ENCODE measurements around the gene LAMB3.

DNA sequence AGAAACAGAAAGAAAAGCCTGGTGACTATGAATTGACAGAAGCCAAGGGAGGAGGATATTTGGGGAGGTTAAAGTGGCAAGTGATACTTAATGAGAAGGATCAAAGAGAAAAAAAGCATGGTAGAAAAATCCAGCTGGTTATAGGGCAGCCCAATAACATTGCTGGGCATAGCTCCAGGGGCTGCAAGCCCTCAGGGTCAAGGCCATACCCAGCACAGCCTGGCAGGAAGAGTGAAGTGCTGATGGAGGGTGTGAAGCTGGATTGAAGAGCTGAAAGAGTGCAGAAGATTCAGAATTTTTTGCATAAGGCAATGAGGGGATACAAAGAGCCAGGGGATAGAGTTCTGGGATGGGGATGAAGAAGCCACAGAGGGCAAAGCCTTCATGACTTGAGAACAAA, 44.4 kb upstream of the LAMB3 start:
- TF ChIP-seq MTA3 (IDR thresholded peaks at IDR 0.05; ENCODE audit: borderline replicate concordance, low read length) (no peak), EED (IDR thresholded peaks at IDR 0.05; ENCODE audit: low read depth) (no peak), ZBTB4 (CRISPR knock-in tag; IDR thresholded peaks at IDR 0.05) (no peak)
